Smooth muscle cell (in vitro differentiated cells): Measurements from ENCODE around the gene SCGB2B2. TPM values are rescaled to one million over a fixed set of nuclear protein-coding genes. Genes with fewer than 3 reads are reported as not detected.
"Not testable (repeated sequence)": the region's sequence is repeated elsewhere in the genome, so short reads cannot be mapped to it uniquely, and the experiment has no call there.

Source experiments
- DNase-seq: peaks from one replicate; lab custom pipeline; 2025; ENCODE audit not compliant: unreplicated experiment; lab: John Stamatoyannopoulos, UW
- H2AFZ ChIP-seq: fragments of 200-600 bp; sonication (generic); 2 replicates; pipeline ENCODE4 v1.6.0; 2016; ENCODE audit warnings: antibody characterized with exemption, low read depth, mild to moderate bottlenecking
- H3F3A ChIP-seq: fragments of 200-600 bp; sonication (generic); 2 replicates; pipeline ENCODE4 v1.6.0; 2017; ENCODE audit warnings: antibody characterized with exemption, low read depth
- H3K27ac ChIP-seq: fragments of 200-600 bp; sonication (generic); 2 replicates; pipeline ENCODE4 v1.5.1; 2016; ENCODE audit warnings: low read depth, mild to moderate bottlenecking
- H3K27me3 ChIP-seq: fragments of 200-600 bp; sonication (generic); 2 replicates; pipeline ENCODE4 v1.6.1; 2016; ENCODE audit warnings: low read depth, mild to moderate bottlenecking
- H3K36me3 ChIP-seq: fragments of 200-600 bp; sonication (generic); 2 replicates; pipeline ENCODE4 v1.5.1; 2016; ENCODE audit warnings: low read depth
- H3K4me1 ChIP-seq: fragments of 200-600 bp; sonication (generic); 2 replicates; pipeline ENCODE4 v1.5.1; 2016; ENCODE audit warnings: low read depth
- H3K4me2 ChIP-seq: fragments of 200-600 bp; sonication (generic); 2 replicates; pipeline ENCODE4 v1.6.0; 2016; ENCODE audit warnings: mild to moderate bottlenecking
- H3K4me3 ChIP-seq: fragments of 200-600 bp; sonication (generic); 2 replicates; pipeline ENCODE4 v1.5.1; 2016; ENCODE audit warnings: mild to moderate bottlenecking
- H3K79me2 ChIP-seq: fragments of 200-600 bp; sonication (generic); 2 replicates; pipeline ENCODE4 v1.6.0; 2016; ENCODE audit warnings: low read depth, mild to moderate bottlenecking
- H3K9ac ChIP-seq: fragments of 200-600 bp; sonication (generic); 2 replicates; pipeline ENCODE4 v1.6.0; 2016; ENCODE audit warnings: low read depth
- H3K9me3 ChIP-seq: fragments of 200-600 bp; sonication (generic); replicated peaks from 2 replicates; pipeline ENCODE4 v1.5.1; 2016; ENCODE audit warnings: low read depth
- H4K20me1 ChIP-seq: fragments of 200-600 bp; sonication (generic); 2 replicates; pipeline ENCODE4 v1.6.0; 2016; ENCODE audit warnings: low read depth
- CTCF ChIP-seq: fragments of 200-600 bp; sonication (generic); IDR thresholded peaks from 2 replicates; pipeline ENCODE4 v1.5.1; 2017; ENCODE audit warnings: borderline replicate concordance, mild to moderate bottlenecking, antibody characterized with exemption; ENCODE audit not compliant: insufficient read depth, poor library complexity, severe bottlenecking
- WGBS: methylation state at CpG from one replicate; pipeline ENCODE4 v1.1.7; 2016; ENCODE audit warnings: low lambda C conversion rate; 5-methylcytosine and 5-hydroxymethylcytosine counted together
- polyA plus RNA-seq: library from polyadenylated mRNA; unstranded; fragments of >200 nt; fragmentation: Nextera tagmentation; extraction: Ambion mirVana; gene quantifications from 2 replicates; pipeline ENCODE4 v1.2.1, GENCODE V29; 2016
- total RNA-seq: library from RNA; depleted of rRNA; stranded (reverse); fragments of >200 nt; gene quantifications from 2 replicates; pipeline ENCODE4 v1.2.3, GENCODE V29; 2014

SCGB2B2 gene
- total and polyA plus RNA-seq, 2 experiments from 2014 or later: 0.73 TPM; not detected in 1

- WGBS: 79% methylated on average over 3 of the region's 3 CpGs
- Histone ChIP-seq H3K4me1 (peaks cover 8% of the 10 kb centered on the region), H3F3A (no peaks in the 10 kb centered on the region), H3K4me2 (no peak overlapping the region), H3K79me2 (peaks cover 2% of the 10 kb centered on the region), H3K36me3 (no peaks in the 10 kb centered on the region), H3K27ac (no peak overlapping the region), H3K27me3 (no peaks in the 10 kb centered on the region), H2AFZ (no peak overlapping the region), H3K9me3 (no peaks in the 10 kb centered on the region), H3K9ac (no peak overlapping the region), H4K20me1 (no peaks in the 10 kb centered on the region), H3K4me3 (no peak overlapping the region)
- TF ChIP-seq CTCF: no peak
- DNase-seq: no peak
Measured at GRCh38 chr19:34673590-34673989, 3.4 kb downstream of the SCGB2B2 start.

GRCh38 chr19:34671972-34672371, 5.0 kb downstream of the SCGB2B2 start:
- peaks cover 3% of the 10 kb centered on the region for H3K4me1 ChIP-seq
- 92% methylated on average over 3 of the region's 3 CpGs for WGBS
- H3K27ac ChIP-seq: no peak overlapping the region

GRCh38 chr19:34669305-34669704, 7.7 kb downstream of the SCGB2B2 start:
- Histone ChIP-seq H3K36me3 (no peaks in the 10 kb centered on the region), H3F3A (no peaks in the 10 kb centered on the region), H3K9ac (no peak overlapping the region), H3K27ac (no peak overlapping the region), H3K9me3 (no peaks in the 10 kb centered on the region), H3K4me1 (no peaks in the 10 kb centered on the region), H3K4me2 (no peak overlapping the region), H4K20me1 (no peaks in the 10 kb centered on the region), H3K27me3 (no peaks in the 10 kb centered on the region), H3K4me3 (no peak overlapping the region), H2AFZ (no peak overlapping the region), H3K79me2 (no peaks in the 10 kb centered on the region)
- no peak for TF ChIP-seq CTCF
- WGBS: 94% methylated on average over 6 of the region's 7 CpGs
- DNase-seq: no peak

More at GRCh38 chr19:34671972-34672371, 5.0 kb downstream of the SCGB2B2 start:
- no peaks in the 10 kb centered on the region for H3K27me3 ChIP-seq
- H3K4me3 ChIP-seq: no peak overlapping the region
- no peaks in the 10 kb centered on the region for H3K9me3 ChIP-seq
- DNase-seq: no peak
- no peaks in the 10 kb centered on the region for H4K20me1 ChIP-seq
- H2AFZ ChIP-seq: no peak overlapping the region
- H3K79me2 ChIP-seq: no peaks in the 10 kb centered on the region
- H3K36me3 ChIP-seq: no peaks in the 10 kb centered on the region
- no peak for TF ChIP-seq CTCF
- no peak overlapping the region for H3K9ac ChIP-seq
- H3F3A ChIP-seq: no peaks in the 10 kb centered on the region
- H3K4me2 ChIP-seq: no peak overlapping the region

GRCh38 chr19:34668690-34669089, 8.3 kb downstream of the SCGB2B2 start:
- not testable (repeated sequence) for H3K4me1 ChIP-seq, H3K9me3 ChIP-seq, H3K36me3 ChIP-seq, DNase-seq, H3K27ac ChIP-seq, H3F3A ChIP-seq, H3K79me2 ChIP-seq, H4K20me1 ChIP-seq, H3K27me3 ChIP-seq, H2AFZ ChIP-seq, H3K4me3 ChIP-seq, H3K9ac ChIP-seq, H3K4me2 ChIP-seq
- 84% methylated on average over 5 of the region's 5 CpGs for WGBS

- H3K9me3 ChIP-seq, H3K36me3 ChIP-seq, H3K9ac ChIP-seq, H4K20me1 ChIP-seq, H3K27me3 ChIP-seq, DNase-seq, H3K79me2 ChIP-seq, H3F3A ChIP-seq, H3K4me2 ChIP-seq, H3K27ac ChIP-seq, H2AFZ ChIP-seq, H3K4me1 ChIP-seq, H3K4me3 ChIP-seq: not testable (repeated sequence)
- 95% methylated on average over 34 of the region's 36 CpGs for WGBS
Measured at GRCh38 chr19:34668077-34668689, 8.8 kb downstream of the SCGB2B2 start.
